Astrocyte (in vitro differentiated cells and primary cell): Measurements from ENCODE around the gene CDRT4.
A peak's percentile ranks its signal among the peaks of the same experiment; 100 is the strongest.

Experiments
- EZH2 ChIP-seq: IDR thresholded peaks from 2 replicates; pipeline ENCODE4 v1.6.1; 2012; ENCODE audit warnings: mild to moderate bottlenecking, low read length, inconsistent platforms; ENCODE audit not compliant: insufficient read depth
- TF ChIP-seq, protein P1 (sequence below): IDR thresholded peaks from 2 replicates; pipeline ENCODE4 v1.5.1; 2011; ENCODE audit warnings: low read depth, mild to moderate bottlenecking, inconsistent platforms, low read length, moderate library complexity; ENCODE audit not compliant: insufficient read depth

DNA sequence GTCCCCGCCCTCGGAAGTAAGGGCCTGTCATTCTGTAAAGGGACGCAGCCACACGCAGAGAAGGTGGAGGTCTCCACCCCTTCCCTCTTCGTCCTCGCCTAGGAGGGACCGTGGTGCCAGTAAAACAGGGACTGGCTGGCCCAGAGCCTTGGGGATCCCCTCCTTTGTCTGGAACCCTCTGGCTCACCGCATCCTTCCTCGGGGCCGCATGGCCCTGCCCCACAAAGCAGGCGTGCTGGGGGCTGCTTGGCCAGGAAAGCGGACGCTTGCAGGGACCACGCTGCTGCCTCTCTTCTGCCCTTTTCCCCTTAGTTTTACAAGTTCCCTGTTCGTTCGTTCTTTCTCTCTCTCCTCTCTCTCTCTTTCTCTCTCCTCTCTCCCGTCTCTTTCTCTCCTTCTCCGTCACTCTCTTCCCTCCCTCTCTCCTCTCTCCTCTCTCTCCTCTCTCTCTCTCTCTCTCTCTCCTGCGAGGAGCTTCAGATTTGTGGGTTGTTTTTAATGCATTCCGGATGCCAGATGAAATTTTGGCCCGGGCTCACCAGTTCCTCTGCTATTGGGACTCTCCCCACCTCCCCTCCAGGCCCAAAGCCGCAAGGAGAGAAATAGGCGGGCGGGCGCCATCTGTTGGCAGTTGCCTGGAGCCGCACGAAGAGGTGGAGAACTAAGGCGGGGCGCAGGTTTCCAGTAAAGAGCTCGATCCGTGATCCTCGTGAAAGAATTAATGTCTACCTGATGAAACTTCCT is 35.1 kb upstream of the CDRT4 start:
- TF ChIP-seq, protein P1, sequence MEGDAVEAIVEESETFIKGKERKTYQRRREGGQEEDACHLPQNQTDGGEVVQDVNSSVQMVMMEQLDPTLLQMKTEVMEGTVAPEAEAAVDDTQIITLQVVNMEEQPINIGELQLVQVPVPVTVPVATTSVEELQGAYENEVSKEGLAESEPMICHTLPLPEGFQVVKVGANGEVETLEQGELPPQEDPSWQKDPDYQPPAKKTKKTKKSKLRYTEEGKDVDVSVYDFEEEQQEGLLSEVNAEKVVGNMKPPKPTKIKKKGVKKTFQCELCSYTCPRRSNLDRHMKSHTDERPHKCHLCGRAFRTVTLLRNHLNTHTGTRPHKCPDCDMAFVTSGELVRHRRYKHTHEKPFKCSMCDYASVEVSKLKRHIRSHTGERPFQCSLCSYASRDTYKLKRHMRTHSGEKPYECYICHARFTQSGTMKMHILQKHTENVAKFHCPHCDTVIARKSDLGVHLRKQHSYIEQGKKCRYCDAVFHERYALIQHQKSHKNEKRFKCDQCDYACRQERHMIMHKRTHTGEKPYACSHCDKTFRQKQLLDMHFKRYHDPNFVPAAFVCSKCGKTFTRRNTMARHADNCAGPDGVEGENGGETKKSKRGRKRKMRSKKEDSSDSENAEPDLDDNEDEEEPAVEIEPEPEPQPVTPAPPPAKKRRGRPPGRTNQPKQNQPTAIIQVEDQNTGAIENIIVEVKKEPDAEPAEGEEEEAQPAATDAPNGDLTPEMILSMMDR, result peak; percentile 63
- no peak for TF ChIP-seq EZH2
